Activated CD8-positive, alpha-beta memory T cell treated with anti-CD3 and anti-CD28 coated beads, Interleukin-2, amount 50 U/mL, for 24 hours (primary cell): ENCODE data around the gene RAB3C.
"Not testable (repeated sequence)": the region's sequence is repeated elsewhere in the genome, so short reads cannot be mapped to it uniquely, and the experiment has no call there.

Experiments used
- DNase-seq: peaks from one replicate; pipeline ENCODE4 v3.0.0-alpha.2; 2020; ENCODE audit errors: extremely low read depth

Gene RAB3C

GRCh38 chr5:58674711-58675110, 91.8 kb downstream of the RAB3C start:
- no peak for DNase-seq

GRCh38 chr5:58675341-58675740, 92.5 kb downstream of the RAB3C start:
- DNase-seq: no peak

GRCh38 chr5:58677650-58678049, 94.8 kb downstream of the RAB3C start:
- no peak for DNase-seq

GRCh38 chr5:58680503-58680902, 97.6 kb downstream of the RAB3C start:
- no peak for DNase-seq

- no peak for DNase-seq
These were observed 99.1 kb downstream of the RAB3C start for GRCh38 chr5:58681943-58682342.

- no peak for DNase-seq
These were observed 100.7 kb downstream of the RAB3C start for GRCh38 chr5:58683567-58683966.

- DNase-seq: no peak
These were observed 104.2 kb downstream of the RAB3C start for GRCh38 chr5:58687079-58687478.

- DNase-seq: no peak
These were observed 104.7 kb downstream of the RAB3C start for GRCh38 chr5:58687595-58687994.

- not testable (repeated sequence) for DNase-seq
These were observed 116.3 kb downstream of the RAB3C start for GRCh38 chr5:58699088-58699761.

- DNase-seq: no peak
These were observed 116.9 kb downstream of the RAB3C start for GRCh38 chr5:58699762-58700118.

- no peak for DNase-seq
These were observed 121.2 kb downstream of the RAB3C start for GRCh38 chr5:58703925-58704555.

- no peak for DNase-seq
These were observed 123.9 kb downstream of the RAB3C start for GRCh38 chr5:58706736-58707135.

- DNase-seq: no peak
These were observed 125.6 kb downstream of the RAB3C start for GRCh38 chr5:58708456-58708855.

GRCh38 chr5:58710425-58710824, 127.5 kb downstream of the RAB3C start:
- not testable (repeated sequence) for DNase-seq

- no peak for DNase-seq
These were observed 128.0 kb downstream of the RAB3C start for GRCh38 chr5:58710871-58711270.

GRCh38 chr5:58711965-58712364, 129.1 kb downstream of the RAB3C start:
- no peak for DNase-seq

- DNase-seq: no peak
These were observed 131.2 kb downstream of the RAB3C start for GRCh38 chr5:58714046-58714445.

GRCh38 chr5:58715997-58716656, 133.3 kb downstream of the RAB3C start:
- DNase-seq: no peak

- DNase-seq: no peak
These were observed 133.8 kb downstream of the RAB3C start for GRCh38 chr5:58716713-58717112.

GRCh38 chr5:58717303-58718007, 134.6 kb downstream of the RAB3C start:
- no peak for DNase-seq

GRCh38 chr5:58718269-58718978, 135.5 kb downstream of the RAB3C start:
- no peak for DNase-seq

GRCh38 chr5:58722160-58722559, 139.3 kb downstream of the RAB3C start:
- no peak for DNase-seq
